Esophagus squamous epithelium (tissue), 5 donors: ENCODE results near the gene LRRN4CL. TPM values are rescaled to one million over a fixed set of nuclear protein-coding genes. Genes with fewer than 3 reads are reported as not detected.

Experiments used
- DNase-seq: peaks from one replicate; lab custom pipeline; 2025; lab: John Stamatoyannopoulos, UW
- H3K27ac ChIP-seq, 4 donors: fragments of 200-600 bp; sonication (generic); one replicate each; pipeline ENCODE4 v1.5.1; 2016 to 2019; ENCODE audit warnings: mild to moderate bottlenecking in 1 of 4
- H3K27me3 ChIP-seq, 4 donors: fragments of 200-600 bp; sonication (generic); 1 replicate in 3 of 4; 2 replicates in 1 of 4; pipeline versions ENCODE4 v1.5.1 to v1.6.0; 2017 to 2021; ENCODE audit warnings: antibody characterized with exemption in 1 of 4
- H3K36me3 ChIP-seq, 3 donors: fragments of 200-600 bp; sonication (generic); one replicate each; pipeline ENCODE4 v1.5.1; 2016 to 2019
- H3K4me1 ChIP-seq, 3 donors: fragments of 200-600 bp; sonication (generic); one replicate each; pipeline ENCODE4 v1.5.1; 2017 to 2019
- H3K4me3 ChIP-seq, 4 donors: fragments of 200-600 bp; sonication (generic); 1 replicate in 3 of 4; 2 replicates in 1 of 4; pipeline ENCODE4 v1.5.1; 2016 to 2019; ENCODE audit warnings: mild to moderate bottlenecking in 2 of 4, moderate library complexity in 1 of 4
- H3K9me3 ChIP-seq, 3 donors: fragments of 200-600 bp; sonication (generic); one replicate each; pipeline ENCODE4 v1.5.1; 2016 to 2019
- POLR2A ChIP-seq, 4 donors: fragments of 450-650 bp; IDR thresholded peaks; one replicate each; pipeline ENCODE4 v1.6.1; 2017; ENCODE audit warnings: antibody characterized with exemption in 4 of 4, mild to moderate bottlenecking in 4 of 4, moderate library complexity in 3 of 4
- WGBS, 2 donors: methylation state at CpG; one replicate each; pipeline ENCODE4 v1.1.5; 2018; 5-methylcytosine and 5-hydroxymethylcytosine counted together
- intact Hi-C: fragments of 100-400 bp; cut with DNase I; formaldehyde crosslinking; loops from one replicate; pipeline ENCODE4 v1.15.0; 2022
- small RNA-seq, 4 donors: library from RNA; depleted of rRNA; stranded (forward); fragments of <200 nt; gene quantifications; one replicate each; pipeline ENCODE3, GENCODE V24; 2016
- total RNA-seq, 4 donors: library from RNA; depleted of rRNA; stranded (reverse); fragments of >200 nt; gene quantifications; one replicate each; pipeline ENCODE4 v1.1.0, GENCODE V29; 2016
- TF ChIP-seq, protein P1 (sequence below), 6 experiments: fragments of 450-650 bp in 4 of 6; fragments of 200-600 bp in 2 of 6; sonication (generic) in 2 of 6; IDR thresholded peaks; one replicate each; pipeline ENCODE4 v1.5.1; 2016 to 2019; ENCODE audit warnings: antibody characterized with exemption in 6 of 6, mild to moderate bottlenecking in 4 of 6, moderate library complexity in 4 of 6
- donor health status: DM: yes; HTN: yes; CAD: no.

Gene LRRN4CL
- total RNA-seq, 4 donors from 2014 or later, result 0.27 to 12.0 (median 4.5) TPM

DNA sequence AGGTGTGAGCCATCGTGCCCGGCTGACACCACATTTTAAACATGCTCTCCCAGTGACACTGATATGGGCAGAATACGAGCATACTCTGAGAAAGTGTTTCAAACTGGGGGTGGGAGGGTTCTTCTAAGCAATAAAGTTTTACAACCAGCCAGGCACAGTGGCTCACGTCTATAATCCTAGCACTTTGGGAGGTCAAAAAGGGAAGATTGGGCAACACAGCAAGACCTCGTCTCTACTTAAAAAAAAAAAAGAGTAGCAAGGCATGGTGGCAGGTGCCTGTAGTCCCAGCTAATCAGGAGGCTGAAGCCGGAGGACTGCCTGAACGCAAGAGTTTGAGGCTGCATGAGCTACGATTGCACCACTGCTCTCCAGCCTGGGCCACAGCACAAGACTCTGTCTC is 45.1 kb downstream of the LRRN4CL start:
- Histone ChIP-seq H3K4me3 (no peak overlapping the region), H3K27me3 (no peaks in the 10 kb centered on the region), H3K9me3 (no peaks in the 10 kb centered on the region), H3K27ac (no peak overlapping the region), H3K4me1 (peaks cover 18 to 43% (median 20%) of the 10 kb centered on the region in 3 donors), H3K36me3 (peaks cover 0 to 61% (median 24%) of the 10 kb centered on the region in 3 donors)
- 79 to 89% methylated on average over 6 of the region's 8 CpGs for WGBS, 2 donors
- intact Hi-C loops, result no loop called here
- no peak for TF ChIP-seq POLR2A (IDR thresholded peaks at IDR 0.05)
- TF ChIP-seq, protein P1, sequence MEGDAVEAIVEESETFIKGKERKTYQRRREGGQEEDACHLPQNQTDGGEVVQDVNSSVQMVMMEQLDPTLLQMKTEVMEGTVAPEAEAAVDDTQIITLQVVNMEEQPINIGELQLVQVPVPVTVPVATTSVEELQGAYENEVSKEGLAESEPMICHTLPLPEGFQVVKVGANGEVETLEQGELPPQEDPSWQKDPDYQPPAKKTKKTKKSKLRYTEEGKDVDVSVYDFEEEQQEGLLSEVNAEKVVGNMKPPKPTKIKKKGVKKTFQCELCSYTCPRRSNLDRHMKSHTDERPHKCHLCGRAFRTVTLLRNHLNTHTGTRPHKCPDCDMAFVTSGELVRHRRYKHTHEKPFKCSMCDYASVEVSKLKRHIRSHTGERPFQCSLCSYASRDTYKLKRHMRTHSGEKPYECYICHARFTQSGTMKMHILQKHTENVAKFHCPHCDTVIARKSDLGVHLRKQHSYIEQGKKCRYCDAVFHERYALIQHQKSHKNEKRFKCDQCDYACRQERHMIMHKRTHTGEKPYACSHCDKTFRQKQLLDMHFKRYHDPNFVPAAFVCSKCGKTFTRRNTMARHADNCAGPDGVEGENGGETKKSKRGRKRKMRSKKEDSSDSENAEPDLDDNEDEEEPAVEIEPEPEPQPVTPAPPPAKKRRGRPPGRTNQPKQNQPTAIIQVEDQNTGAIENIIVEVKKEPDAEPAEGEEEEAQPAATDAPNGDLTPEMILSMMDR (IDR thresholded peaks at IDR 0.05), result no peak
- DNase-seq, result no peak

Small RNAs within 50 kb of the gene (small RNA-seq; reads per million reads assigned to genes)
- 0 reads per million in 4 donors for gene SNORA57

Other genes starting within 250 kb of the LRRN4CL start
- 1,000 to 10,000 TPM in 2 of 4 donors, 100 to 1,000 TPM in 2; 695 to 1,250 (median 954) TPM for gene AHNAK, start 142.7 kb downstream of the LRRN4CL start, total RNA-seq
- gene EEF1G, start 115.6 kb downstream of the LRRN4CL start, total RNA-seq, result 1,000 to 10,000 TPM; 1,144 to 2,095 (median 1,685) TPM
- 10 to 100 TPM in 1 of 4 donors, 1 to 10 TPM in 3; 5.0 to 12.7 (median 8.0) TPM for gene TUT1, start 98.0 kb downstream of the LRRN4CL start, total RNA-seq
- gene MTA2, start 87.7 kb downstream of the LRRN4CL start, total RNA-seq, result 100 to 1,000 TPM; 103 to 132 (median 111) TPM
- 10 to 100 TPM; 34.7 to 58.6 (median 53.6) TPM for gene EML3, start 76.8 kb downstream of the LRRN4CL start, total RNA-seq
- gene ROM1, start 76.3 kb downstream of the LRRN4CL start, total RNA-seq, result 10 to 100 TPM in 1 of 4 donors, 1 to 10 TPM in 3; 5.5 to 10.8 (median 7.2) TPM
- gene B3GAT3, start 67.5 kb downstream of the LRRN4CL start, total RNA-seq, result 10 to 100 TPM in 3 of 4 donors, 1 to 10 TPM in 1; 8.6 to 17.2 (median 12.9) TPM
- 10 to 100 TPM; 90.8 to 97.2 (median 95.0) TPM for gene GANAB, start 42.9 kb downstream of the LRRN4CL start, total RNA-seq
- 10 to 100 TPM; 15.4 to 21.2 (median 19.0) TPM for gene INTS5, start 36.2 kb downstream of the LRRN4CL start, total RNA-seq
- 10 to 100 TPM; 36.0 to 53.4 (median 43.6) TPM for gene C11orf98, start 24.3 kb downstream of the LRRN4CL start, total RNA-seq
- 10 to 100 TPM in 2 of 4 donors, 1 to 10 TPM in 2; 1.1 to 10.5 (median 7.0) TPM for gene CSKMT, start 24.2 kb downstream of the LRRN4CL start, total RNA-seq
- 10 to 100 TPM; 10.5 to 17.2 (median 12.2) TPM for gene UQCC3, start 17.9 kb downstream of the LRRN4CL start, total RNA-seq
- gene LBHD1, start 17.3 kb downstream of the LRRN4CL start, total RNA-seq, result 1 to 10 TPM; 1.8 to 3.6 (median 2.5) TPM
- gene UBXN1, start 10.5 kb downstream of the LRRN4CL start, total RNA-seq, result 100 to 1,000 TPM in 1 of 4 donors, 10 to 100 TPM in 3; 67.3 to 148 (median 86.1) TPM
- 10 to 100 TPM; 25.7 to 69.4 (median 32.6) TPM for gene BSCL2, start 17.9 kb upstream of the LRRN4CL start, total RNA-seq
- gene GNG3, start 18.1 kb upstream of the LRRN4CL start, total RNA-seq, result not detected
- gene HNRNPUL2, start 37.9 kb upstream of the LRRN4CL start, total RNA-seq, result 10 to 100 TPM; 14.4 to 33.0 (median 26.4) TPM
- 10 to 100 TPM in 3 of 4 donors, 1 to 10 TPM in 1; 9.6 to 21.3 (median 15.0) TPM for gene TTC9C, start 39.0 kb upstream of the LRRN4CL start, total RNA-seq
- gene ZBTB3, start 64.6 kb upstream of the LRRN4CL start, total RNA-seq, result 1 to 10 TPM; 4.7 to 7.7 (median 6.9) TPM
- gene POLR2G, start 72.0 kb upstream of the LRRN4CL start, total RNA-seq, result 10 to 100 TPM; 26.5 to 61.2 (median 47.7) TPM
- 10 to 100 TPM; 11.5 to 40.2 (median 19.0) TPM for gene TAF6L, start 81.9 kb upstream of the LRRN4CL start, total RNA-seq
- gene TMEM179B, start 97.9 kb upstream of the LRRN4CL start, total RNA-seq, result 10 to 100 TPM; 35.6 to 60.1 (median 43.3) TPM
- gene TMEM223, start 102.5 kb upstream of the LRRN4CL start, total RNA-seq, result 10 to 100 TPM; 13.2 to 28.4 (median 22.0) TPM
- gene NXF1, start 115.9 kb upstream of the LRRN4CL start, total RNA-seq, result 10 to 100 TPM; 38.1 to 62.4 (median 44.4) TPM
- 10 to 100 TPM; 23.0 to 34.7 (median 24.2) TPM for gene STX5, start 142.5 kb upstream of the LRRN4CL start, total RNA-seq
- not detected for gene TEX54, start 143.3 kb upstream of the LRRN4CL start, total RNA-seq
- gene WDR74, start 150.1 kb upstream of the LRRN4CL start, total RNA-seq, result 10 to 100 TPM; 31.7 to 74.0 (median 44.3) TPM
- gene SLC3A2, start 191.4 kb upstream of the LRRN4CL start, total RNA-seq, result 100 to 1,000 TPM; 132 to 373 (median 153) TPM
- under 1 TPM in 2 of 4 donors, not detected in 2; 0.30 to 0.73 TPM for gene CHRM1, start 231.8 kb upstream of the LRRN4CL start, total RNA-seq